SK-N-SH treated with all-trans-retinoic acid at 6 μM for 48 hours (cell line): ENCODE data around the gene NTN5.

ENCODE experiments used
- OSR1 ChIP-seq: fragments of 250-450 bp; sonication (Bioruptor Pico); IDR thresholded peaks from 2 replicates; pipeline ENCODE4 v1.8.0; 2022; ENCODE audit warnings: moderate library complexity, mild to moderate bottlenecking, inconsistent platforms
- SNAI2 ChIP-seq: fragments of 250-450 bp; sonication (Bioruptor Pico); IDR thresholded peaks from 2 replicates; pipeline ENCODE4 v1.5.0; 2020; ENCODE audit warnings: mild to moderate bottlenecking, moderate library complexity
- ZFP30 ChIP-seq: fragments of 450-650 bp; formaldehyde crosslinking; IDR thresholded peaks from 2 replicates; pipeline ENCODE4 v1.5.0; 2022; ENCODE audit warnings: mild to moderate bottlenecking, moderate library complexity
- ZNF8 ChIP-seq: fragments of 450-650 bp; formaldehyde crosslinking; IDR thresholded peaks from 2 replicates; pipeline ENCODE4 v1.5.0; 2020; ENCODE audit warnings: mild to moderate bottlenecking, moderate library complexity
- TF ChIP-seq, protein P1 (sequence below): fragments of 250-450 bp; sonication (Bioruptor Pico); IDR thresholded peaks from 2 replicates; pipeline ENCODE4 v1.8.0; 2021; ENCODE audit warnings: low read depth, mild to moderate bottlenecking, moderate library complexity, borderline replicate concordance
- TF ChIP-seq, protein P2 (sequence below): fragments of 250-450 bp; sonication (Bioruptor Pico); IDR thresholded peaks from 2 replicates; pipeline ENCODE4 v1.5.1; 2021; ENCODE audit warnings: mild to moderate bottlenecking, moderate library complexity
- TF ChIP-seq, protein P3 (sequence below): fragments of 250-450 bp; sonication (Bioruptor Pico); IDR thresholded peaks from 2 replicates; pipeline ENCODE4 v1.5.1; 2020; ENCODE audit warnings: low read depth, mild to moderate bottlenecking, moderate library complexity
- TF ChIP-seq, protein P4 (sequence below): fragments of 250-450 bp; sonication (Bioruptor Pico); IDR thresholded peaks from 2 replicates; pipeline ENCODE4 v1.8.0; 2020; ENCODE audit warnings: mild to moderate bottlenecking, moderate library complexity, borderline replicate concordance

DNA sequence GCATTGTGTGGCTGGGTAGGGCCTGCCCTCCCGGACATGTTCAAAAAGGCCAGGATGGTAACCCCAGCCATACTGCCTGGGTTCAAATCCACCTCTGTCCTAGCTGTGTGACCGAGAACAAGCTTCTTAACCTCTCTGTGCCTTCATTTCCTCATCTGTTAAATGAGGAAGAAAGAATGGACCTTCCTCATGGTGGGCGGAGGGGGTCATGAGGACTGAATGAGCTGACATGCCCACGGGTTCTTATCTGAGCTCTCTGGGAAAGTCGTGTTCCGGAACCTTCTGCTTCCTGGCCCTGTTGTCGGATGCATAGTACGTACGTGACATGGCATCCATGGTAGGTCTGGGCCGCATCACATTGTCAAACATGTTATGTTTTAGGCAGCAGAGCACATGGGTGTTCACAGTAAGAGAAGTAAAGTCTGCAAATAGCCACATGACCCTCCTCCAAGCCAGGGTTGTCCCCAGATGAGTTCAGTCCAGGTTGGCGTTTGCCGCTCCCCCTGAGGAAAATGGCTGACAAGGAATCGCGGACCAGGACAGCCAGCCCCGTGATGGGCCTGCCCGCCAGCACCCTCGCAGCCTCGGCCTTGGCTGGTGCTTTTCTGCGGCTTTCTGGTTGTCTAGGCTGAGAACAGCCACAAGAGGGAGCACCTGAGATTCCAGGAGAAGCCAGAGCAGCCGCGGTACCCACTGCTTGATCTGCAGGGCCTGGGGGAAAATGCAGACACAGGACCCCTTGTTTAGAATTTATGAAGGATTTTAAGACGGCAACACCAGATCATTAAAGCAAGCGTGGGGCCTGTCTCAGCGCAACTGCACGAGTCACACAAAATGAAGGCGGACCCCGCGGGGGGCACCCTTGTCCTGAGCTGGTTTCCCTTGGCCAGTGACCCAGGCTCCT lies 2.4 kb upstream of the NTN5 start:
- TF ChIP-seq OSR1 (CRISPR knock-in tag), result no peak
- TF ChIP-seq, protein P1, sequence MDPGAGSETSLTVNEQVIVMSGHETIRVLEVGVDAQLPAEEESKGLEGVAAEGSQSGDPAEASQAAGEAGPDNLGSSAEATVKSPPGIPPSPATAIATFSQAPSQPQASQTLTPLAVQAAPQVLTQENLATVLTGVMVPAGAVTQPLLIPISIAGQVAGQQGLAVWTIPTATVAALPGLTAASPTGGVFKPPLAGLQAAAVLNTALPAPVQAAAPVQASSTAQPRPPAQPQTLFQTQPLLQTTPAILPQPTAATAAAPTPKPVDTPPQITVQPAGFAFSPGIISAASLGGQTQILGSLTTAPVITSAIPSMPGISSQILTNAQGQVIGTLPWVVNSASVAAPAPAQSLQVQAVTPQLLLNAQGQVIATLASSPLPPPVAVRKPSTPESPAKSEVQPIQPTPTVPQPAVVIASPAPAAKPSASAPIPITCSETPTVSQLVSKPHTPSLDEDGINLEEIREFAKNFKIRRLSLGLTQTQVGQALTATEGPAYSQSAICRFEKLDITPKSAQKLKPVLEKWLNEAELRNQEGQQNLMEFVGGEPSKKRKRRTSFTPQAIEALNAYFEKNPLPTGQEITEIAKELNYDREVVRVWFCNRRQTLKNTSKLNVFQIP, result no peak
- TF ChIP-seq ZFP30 (CRISPR knock-in tag), result no peak
- TF ChIP-seq, protein P2, sequence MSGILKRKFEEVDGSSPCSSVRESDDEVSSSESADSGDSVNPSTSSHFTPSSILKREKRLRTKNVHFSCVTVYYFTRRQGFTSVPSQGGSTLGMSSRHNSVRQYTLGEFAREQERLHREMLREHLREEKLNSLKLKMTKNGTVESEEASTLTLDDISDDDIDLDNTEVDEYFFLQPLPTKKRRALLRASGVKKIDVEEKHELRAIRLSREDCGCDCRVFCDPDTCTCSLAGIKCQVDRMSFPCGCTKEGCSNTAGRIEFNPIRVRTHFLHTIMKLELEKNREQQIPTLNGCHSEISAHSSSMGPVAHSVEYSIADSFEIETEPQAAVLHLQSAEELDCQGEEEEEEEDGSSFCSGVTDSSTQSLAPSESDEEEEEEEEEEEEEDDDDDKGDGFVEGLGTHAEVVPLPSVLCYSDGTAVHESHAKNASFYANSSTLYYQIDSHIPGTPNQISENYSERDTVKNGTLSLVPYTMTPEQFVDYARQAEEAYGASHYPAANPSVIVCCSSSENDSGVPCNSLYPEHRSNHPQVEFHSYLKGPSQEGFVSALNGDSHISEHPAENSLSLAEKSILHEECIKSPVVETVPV (CRISPR knock-in tag), result no peak
- no peak for TF ChIP-seq ZNF8 (CRISPR knock-in tag)
- TF ChIP-seq, protein P3, sequence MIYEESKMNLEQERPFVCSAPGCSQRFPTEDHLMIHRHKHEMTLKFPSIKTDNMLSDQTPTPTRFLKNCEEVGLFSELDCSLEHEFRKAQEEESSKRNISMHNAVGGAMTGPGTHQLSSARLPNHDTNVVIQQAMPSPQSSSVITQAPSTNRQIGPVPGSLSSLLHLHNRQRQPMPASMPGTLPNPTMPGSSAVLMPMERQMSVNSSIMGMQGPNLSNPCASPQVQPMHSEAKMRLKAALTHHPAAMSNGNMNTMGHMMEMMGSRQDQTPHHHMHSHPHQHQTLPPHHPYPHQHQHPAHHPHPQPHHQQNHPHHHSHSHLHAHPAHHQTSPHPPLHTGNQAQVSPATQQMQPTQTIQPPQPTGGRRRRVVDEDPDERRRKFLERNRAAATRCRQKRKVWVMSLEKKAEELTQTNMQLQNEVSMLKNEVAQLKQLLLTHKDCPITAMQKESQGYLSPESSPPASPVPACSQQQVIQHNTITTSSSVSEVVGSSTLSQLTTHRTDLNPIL (CRISPR knock-in tag), result no peak
- TF ChIP-seq SNAI2 (CRISPR knock-in tag), result no peak
- TF ChIP-seq, protein P4, sequence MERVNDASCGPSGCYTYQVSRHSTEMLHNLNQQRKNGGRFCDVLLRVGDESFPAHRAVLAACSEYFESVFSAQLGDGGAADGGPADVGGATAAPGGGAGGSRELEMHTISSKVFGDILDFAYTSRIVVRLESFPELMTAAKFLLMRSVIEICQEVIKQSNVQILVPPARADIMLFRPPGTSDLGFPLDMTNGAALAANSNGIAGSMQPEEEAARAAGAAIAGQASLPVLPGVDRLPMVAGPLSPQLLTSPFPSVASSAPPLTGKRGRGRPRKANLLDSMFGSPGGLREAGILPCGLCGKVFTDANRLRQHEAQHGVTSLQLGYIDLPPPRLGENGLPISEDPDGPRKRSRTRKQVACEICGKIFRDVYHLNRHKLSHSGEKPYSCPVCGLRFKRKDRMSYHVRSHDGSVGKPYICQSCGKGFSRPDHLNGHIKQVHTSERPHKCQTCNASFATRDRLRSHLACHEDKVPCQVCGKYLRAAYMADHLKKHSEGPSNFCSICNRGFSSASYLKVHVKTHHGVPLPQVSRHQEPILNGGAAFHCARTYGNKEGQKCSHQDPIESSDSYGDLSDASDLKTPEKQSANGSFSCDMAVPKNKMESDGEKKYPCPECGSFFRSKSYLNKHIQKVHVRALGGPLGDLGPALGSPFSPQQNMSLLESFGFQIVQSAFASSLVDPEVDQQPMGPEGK (CRISPR knock-in tag), result no peak
